Hematopoietic multipotent progenitor cell treated with erythropoietin and hydrocortisone succinate and interleukin-3 and kit ligand, for 4 days (in vitro differentiated cells): ENCODE data around the gene HEXA.
A peak's percentile ranks its signal among the peaks of the same experiment; 100 is the strongest.

Experiments used
- DNase-seq: peaks from one replicate; pipeline ENCODE4 v3.0.0-alpha.2; 2015

HEXA gene

GRCh38 chr15:72372361-72372760 is 3.5 kb downstream of the HEXA start:
- no peak for DNase-seq

- DNase-seq: peak; percentile 41
These were observed 5.8 kb downstream of the HEXA start for GRCh38 chr15:72369964-72370363.

GRCh38 chr15:72368899-72369298 is 6.9 kb downstream of the HEXA start:
- peak; percentile 60 for DNase-seq

GRCh38 chr15:72368325-72368724 is 7.5 kb downstream of the HEXA start:
- peak; percentile 26 for DNase-seq

- DNase-seq: peak; percentile 74
These were observed 10.0 kb downstream of the HEXA start for GRCh38 chr15:72365844-72366243.

GRCh38 chr15:72361176-72361575 is 14.6 kb downstream of the HEXA start:
- DNase-seq: no peak

- no peak for DNase-seq
These were observed 17.1 kb downstream of the HEXA start for GRCh38 chr15:72358650-72359171.

- no peak for DNase-seq
These were observed 17.7 kb downstream of the HEXA start for GRCh38 chr15:72358121-72358520.

GRCh38 chr15:72354496-72354895 is 21.3 kb downstream of the HEXA start:
- DNase-seq: no peak

GRCh38 chr15:72353266-72353665 is 22.5 kb downstream of the HEXA start:
- no peak for DNase-seq

- no peak for DNase-seq
These were observed 30.0 kb downstream of the HEXA start for GRCh38 chr15:72345806-72346205.

- no peak for DNase-seq
These were observed 30.5 kb downstream of the HEXA start for GRCh38 chr15:72345280-72345679.

GRCh38 chr15:72344602-72345001 is 31.2 kb downstream of the HEXA start:
- DNase-seq: no peak

GRCh38 chr15:72342385-72342784 is 33.4 kb downstream of the HEXA start:
- peak; percentile 69 for DNase-seq

- no peak for DNase-seq
These were observed 34.5 kb downstream of the HEXA start for GRCh38 chr15:72341361-72341760.

GRCh38 chr15:72340366-72340765 is 35.4 kb downstream of the HEXA start:
- DNase-seq: no peak

- DNase-seq: peak; percentile 58
These were observed 36.0 kb downstream of the HEXA start for GRCh38 chr15:72339777-72340177.

GRCh38 chr15:72338617-72339321 is 37.0 kb downstream of the HEXA start:
- peak; percentile 32 for DNase-seq

GRCh38 chr15:72338148-72338547 is 37.7 kb downstream of the HEXA start:
- no peak for DNase-seq

- DNase-seq: no peak
These were observed 41.0 kb downstream of the HEXA start for GRCh38 chr15:72334842-72335241.

- DNase-seq: no peak
These were observed 44.8 kb downstream of the HEXA start for GRCh38 chr15:72331021-72331420.

- DNase-seq: no peak
These were observed 52.1 kb downstream of the HEXA start for GRCh38 chr15:72323752-72324151.

GRCh38 chr15:72319985-72320671 is 55.7 kb downstream of the HEXA start, which contains the start of gene CELF6:
TSS of gene CELF6 (minus strand) at chr15:72320157. CDS start at chr15:72319874, 283 bp downstream.
- DNase-seq: peak; percentile 94

- peak; percentile 81 for DNase-seq
These were observed 56.3 kb downstream of the HEXA start for GRCh38 chr15:72319360-72319984.
